Coronary artery (tissue), 2 donors: Measurements from ENCODE around the gene CCT7.
A peak's percentile ranks its signal among the peaks of the same experiment; 100 is the strongest.

Experiments
- DNase-seq: peaks from one replicate; pipeline ENCODE4 v3.0.0-alpha.2; 2017; ENCODE audit warnings: low spot score
- H3K27ac ChIP-seq, 2 donors: fragments of 200-600 bp; sonication (generic); one replicate each; pipeline ENCODE4 v1.5.1; 2016 to 2019
- H3K4me3 ChIP-seq: fragments of 200-600 bp; sonication (generic); 2 replicates; pipeline ENCODE4 v1.5.1; 2016; ENCODE audit warnings: mild to moderate bottlenecking, moderate library complexity
- TF ChIP-seq, protein P1 (sequence below): fragments of 200-600 bp; sonication (generic); IDR thresholded peaks from one replicate; pipeline ENCODE4 v1.5.1; 2019; ENCODE audit warnings: antibody characterized with exemption

Gene CCT7

DNA sequence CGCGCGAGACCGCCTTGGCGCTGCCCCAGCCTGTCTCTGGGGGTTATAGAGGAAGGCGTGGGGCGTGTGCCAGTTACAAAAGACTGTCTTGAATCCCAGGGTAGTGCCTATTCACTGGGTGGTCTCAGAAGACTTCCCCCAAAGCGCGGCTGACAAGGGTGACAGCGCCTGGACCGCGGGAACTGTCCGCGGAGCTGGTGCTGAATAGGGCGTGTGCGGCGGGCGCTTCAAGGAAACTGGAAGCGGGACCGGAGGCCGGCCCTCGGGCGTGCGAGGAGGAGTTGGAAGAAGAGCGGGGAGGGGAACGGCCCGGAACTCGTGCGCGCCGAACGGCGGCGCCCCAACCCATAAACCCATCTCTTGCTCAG lies 57.0 kb downstream of the CCT7 start:
- TF ChIP-seq, protein P1, sequence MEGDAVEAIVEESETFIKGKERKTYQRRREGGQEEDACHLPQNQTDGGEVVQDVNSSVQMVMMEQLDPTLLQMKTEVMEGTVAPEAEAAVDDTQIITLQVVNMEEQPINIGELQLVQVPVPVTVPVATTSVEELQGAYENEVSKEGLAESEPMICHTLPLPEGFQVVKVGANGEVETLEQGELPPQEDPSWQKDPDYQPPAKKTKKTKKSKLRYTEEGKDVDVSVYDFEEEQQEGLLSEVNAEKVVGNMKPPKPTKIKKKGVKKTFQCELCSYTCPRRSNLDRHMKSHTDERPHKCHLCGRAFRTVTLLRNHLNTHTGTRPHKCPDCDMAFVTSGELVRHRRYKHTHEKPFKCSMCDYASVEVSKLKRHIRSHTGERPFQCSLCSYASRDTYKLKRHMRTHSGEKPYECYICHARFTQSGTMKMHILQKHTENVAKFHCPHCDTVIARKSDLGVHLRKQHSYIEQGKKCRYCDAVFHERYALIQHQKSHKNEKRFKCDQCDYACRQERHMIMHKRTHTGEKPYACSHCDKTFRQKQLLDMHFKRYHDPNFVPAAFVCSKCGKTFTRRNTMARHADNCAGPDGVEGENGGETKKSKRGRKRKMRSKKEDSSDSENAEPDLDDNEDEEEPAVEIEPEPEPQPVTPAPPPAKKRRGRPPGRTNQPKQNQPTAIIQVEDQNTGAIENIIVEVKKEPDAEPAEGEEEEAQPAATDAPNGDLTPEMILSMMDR: no peak
- no peak overlapping the region for H3K27ac ChIP-seq
- peak overlapping the region; percentile 52 for H3K4me3 ChIP-seq
- DNase-seq: no peak

DNA sequence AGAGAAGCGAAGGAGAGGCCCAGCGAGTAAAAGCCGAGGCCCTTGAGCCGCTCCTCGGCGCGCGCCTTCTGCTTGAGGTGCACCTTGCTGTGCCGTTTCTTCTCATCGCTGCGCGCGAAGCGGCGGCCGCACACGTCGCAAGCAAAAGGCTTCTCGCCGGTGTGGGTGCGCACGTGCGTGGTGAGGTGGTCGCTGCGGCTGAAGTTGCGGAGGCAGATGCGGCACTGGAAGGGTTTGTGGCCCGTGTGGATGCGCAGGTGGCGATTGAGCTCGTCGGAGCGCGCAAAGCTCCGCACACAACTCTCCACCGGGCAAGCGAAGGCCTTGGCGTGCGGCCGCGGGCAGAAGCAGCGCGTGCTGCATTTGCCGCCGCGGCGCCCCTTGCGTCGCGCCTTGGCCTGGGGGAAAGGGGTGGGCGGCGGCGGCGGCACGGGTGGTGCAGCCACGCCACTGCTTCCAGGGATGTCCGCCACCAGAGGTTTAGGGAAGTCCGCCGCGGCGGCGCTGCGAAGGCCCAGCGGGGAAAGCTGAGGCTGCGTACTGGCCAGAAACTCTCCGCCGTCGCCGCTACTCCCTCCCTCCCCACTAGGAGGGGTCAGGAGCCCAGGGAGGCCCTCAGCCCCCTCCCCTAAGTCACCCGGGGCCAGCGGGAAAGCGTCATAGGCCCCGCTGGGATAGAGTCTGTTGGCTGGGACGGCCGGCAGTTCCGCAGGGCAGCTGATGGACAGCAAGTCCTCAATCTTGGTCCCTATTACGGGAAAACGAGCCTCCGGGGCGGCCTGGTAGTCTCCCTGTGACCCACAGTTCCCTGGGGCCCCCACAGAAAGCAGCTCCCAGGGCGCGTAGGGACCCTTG lies 57.6 kb downstream of the CCT7 start:
- DNase-seq: no peak
- TF ChIP-seq, protein P1: no peak
- H3K27ac ChIP-seq: no peak overlapping the region
- H3K4me3 ChIP-seq: peak overlapping the region; percentile 52

DNA sequence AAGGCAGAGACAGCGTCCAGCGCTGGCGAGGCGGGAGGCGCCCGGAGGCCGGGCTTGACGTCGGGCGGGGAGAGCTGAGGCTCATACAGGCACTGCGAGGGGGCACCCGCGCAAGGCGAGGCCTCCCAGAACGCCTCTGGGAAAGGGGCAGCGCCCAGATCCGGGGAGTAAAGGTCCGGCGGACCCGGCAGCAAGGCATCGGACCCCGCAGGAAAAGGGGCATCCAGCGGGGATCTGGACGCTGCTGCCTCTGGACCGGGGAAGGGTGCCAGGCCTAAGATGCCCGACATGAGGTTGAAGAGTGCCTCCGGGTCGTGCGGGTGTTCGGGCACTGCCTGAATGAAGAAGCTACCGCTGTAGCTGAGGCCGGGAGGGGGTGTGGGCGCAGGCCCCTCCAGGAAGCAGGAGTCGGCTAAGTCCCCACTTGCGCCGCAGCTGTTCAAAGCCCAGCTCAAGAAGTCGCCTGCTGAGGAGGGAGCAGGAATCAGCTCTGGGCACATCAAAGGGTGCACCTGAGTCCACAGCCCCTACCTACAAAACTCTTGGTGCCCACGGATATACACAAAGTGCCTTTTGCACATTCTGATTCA lies 58.3 kb downstream of the CCT7 start:
- TF ChIP-seq, protein P1: no peak
- no peak for DNase-seq
- Histone ChIP-seq H3K27ac (no peak overlapping the region), H3K4me3 (no peak overlapping the region)

DNA sequence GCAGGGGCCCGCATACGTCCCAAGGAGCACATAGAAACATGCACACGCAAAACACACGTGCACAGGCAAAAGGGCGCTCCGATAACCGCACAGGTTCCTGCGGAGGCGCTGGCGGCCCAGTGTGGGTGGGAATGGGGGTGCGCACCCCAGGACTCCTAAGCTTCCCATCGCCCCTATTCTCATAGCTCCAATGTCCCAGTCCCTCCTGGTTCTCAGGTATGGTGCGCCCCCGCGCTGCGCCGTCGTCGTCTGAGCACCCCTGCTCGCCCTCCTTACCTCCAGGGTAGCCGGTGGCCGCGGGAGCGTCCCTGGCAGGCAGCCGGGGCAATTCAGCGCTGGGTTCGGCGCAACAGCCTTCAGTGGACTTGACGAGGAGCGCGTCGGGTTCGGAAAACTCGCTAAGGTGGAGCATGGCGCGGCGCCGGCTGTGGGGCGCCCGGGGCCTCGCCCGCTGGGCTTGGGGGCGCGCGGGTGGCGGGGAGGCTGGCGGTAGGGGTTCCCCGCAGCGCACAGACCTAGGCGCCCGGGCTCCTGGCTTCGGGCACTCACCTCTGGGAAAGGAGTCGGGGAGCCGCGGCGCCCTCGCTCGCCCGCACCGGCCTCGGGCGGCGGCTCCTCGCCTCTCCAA lies 58.9 kb downstream of the CCT7 start:
- Histone ChIP-seq H3K4me3 (peak overlapping the region; percentile 68), H3K27ac (no peak overlapping the region)
- TF ChIP-seq, protein P1: no peak
- DNase-seq: no peak

DNA sequence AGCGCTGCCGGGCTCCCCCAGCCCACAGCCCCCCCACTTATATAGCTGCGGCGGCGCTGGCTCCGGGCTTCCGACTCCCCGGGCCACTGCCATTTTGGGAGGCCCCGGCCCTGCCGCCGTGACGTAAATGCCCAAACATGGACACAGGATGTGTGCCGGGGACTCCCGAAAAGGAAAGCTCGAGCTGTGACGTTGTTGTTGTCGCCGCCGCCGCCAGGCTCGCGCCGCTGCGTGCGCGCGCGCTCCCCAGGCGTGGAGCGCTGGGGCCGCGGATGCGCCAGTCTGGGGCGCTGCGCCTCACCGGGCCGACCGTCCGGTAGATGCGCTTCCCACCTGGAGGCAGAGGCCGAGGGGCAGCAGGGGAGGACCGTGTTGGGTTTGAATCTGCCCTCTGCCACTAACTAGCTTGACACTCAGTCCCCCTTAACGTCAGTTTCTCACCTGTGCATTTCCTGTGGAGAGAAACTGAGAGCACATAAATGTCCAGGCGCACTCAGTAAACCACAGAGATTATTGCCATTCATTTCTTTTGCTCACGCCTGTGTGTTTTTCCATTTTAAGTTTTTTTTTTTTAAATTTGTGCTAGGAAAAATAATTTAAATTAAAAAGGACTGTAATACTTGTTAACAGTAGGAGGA lies 59.5 kb downstream of the CCT7 start, which contains the start of gene EGR4:
Gene EGR4 (minus strand): TSS at position 15 of the 638 bp plus-strand sequence. CDS start 231 bp downstream, outside the sequence.
- TF ChIP-seq, protein P1: no peak
- no peak for DNase-seq
- H3K27ac ChIP-seq: no peak within 1 kb of the TSS
- peak within 1 kb of the TSS; percentile 68 for H3K4me3 ChIP-seq

DNA sequence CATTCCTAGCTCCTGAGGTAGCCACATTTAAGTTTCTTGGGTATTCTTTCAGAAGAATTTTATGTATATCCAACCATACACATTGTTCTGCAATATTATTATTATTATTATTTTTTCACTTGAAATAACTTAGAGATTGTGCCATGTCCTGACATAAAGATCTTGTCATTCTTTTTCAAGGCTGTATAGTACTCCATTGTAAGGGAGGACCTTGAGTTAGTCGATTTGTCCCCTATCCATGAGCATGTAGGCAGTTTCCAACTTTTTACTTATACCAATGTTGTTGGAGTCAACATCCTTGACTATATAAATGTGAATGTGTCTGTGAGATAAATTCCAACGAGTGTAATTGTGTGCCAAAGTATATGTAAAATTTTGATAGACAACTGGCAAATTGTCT lies 60.1 kb downstream of the CCT7 start:
- TF ChIP-seq, protein P1: no peak
- DNase-seq: no peak
- no peak overlapping the region for H3K27ac ChIP-seq
- H3K4me3 ChIP-seq: no peak overlapping the region
